NAMALWA (cell line): ENCODE measurements around the gene SCAF11.
"Not testable (repeated sequence)": the region's sequence is repeated elsewhere in the genome, so short reads cannot be mapped to it uniquely, and the experiment has no call there.

Experiments
- DNase-seq: peaks from one replicate; pipeline ENCODE4 v3.0.0-alpha.2; 2015; ENCODE audit warnings: low spot score

SCAF11 gene

GRCh38 chr12:45990468-45991283 is at the start of gene SCAF11:
SCAF11 (minus strand) TSS chr12:45990574; CDS start chr12:45964167, 26,407 bp downstream.
- peak; percentile 100 for DNase-seq

GRCh38 chr12:46037066-46037465 is 46.7 kb upstream of the SCAF11 start:
- DNase-seq, result not testable (repeated sequence)

- DNase-seq, result no peak
These were observed 36.8 kb upstream of the SCAF11 start for GRCh38 chr12:46027172-46027571.

GRCh38 chr12:46024099-46024498 is 33.7 kb upstream of the SCAF11 start:
- DNase-seq, result peak; percentile 24

GRCh38 chr12:46020768-46021167 is 30.4 kb upstream of the SCAF11 start:
- no peak for DNase-seq

- DNase-seq, result not testable (repeated sequence)
These were observed 28.3 kb upstream of the SCAF11 start for GRCh38 chr12:46018712-46019111.

- not testable (repeated sequence) for DNase-seq
These were observed 27.5 kb upstream of the SCAF11 start for GRCh38 chr12:46017866-46018375.

- no peak for DNase-seq
These were observed 15.4 kb upstream of the SCAF11 start for GRCh38 chr12:46005823-46006222.

- DNase-seq, result peak; percentile 40
These were observed 14.9 kb upstream of the SCAF11 start for GRCh38 chr12:46005151-46005797.

GRCh38 chr12:46004715-46005114 is 14.3 kb upstream of the SCAF11 start:
- DNase-seq, result no peak

GRCh38 chr12:46000076-46000475 is 9.7 kb upstream of the SCAF11 start:
- DNase-seq, result not testable (repeated sequence)

GRCh38 chr12:45994736-45995135 is 4.4 kb upstream of the SCAF11 start:
- no peak for DNase-seq

GRCh38 chr12:45991284-45992249 is 1.2 kb upstream of the SCAF11 start:
- DNase-seq, result peak; percentile 85

GRCh38 chr12:45989721-45990467 is 480 bp downstream of the SCAF11 start:
- DNase-seq, result peak; percentile 78

GRCh38 chr12:45989287-45989686 is 1.1 kb downstream of the SCAF11 start:
- DNase-seq, result no peak

GRCh38 chr12:45988264-45988663 is 2.1 kb downstream of the SCAF11 start:
- DNase-seq, result peak; percentile 25

GRCh38 chr12:45987340-45987727 is 3.0 kb downstream of the SCAF11 start:
- DNase-seq, result peak; percentile 44

GRCh38 chr12:45986641-45987339 is 3.6 kb downstream of the SCAF11 start:
- DNase-seq, result peak; percentile 80

GRCh38 chr12:45981075-45981837 is 9.1 kb downstream of the SCAF11 start:
- no peak for DNase-seq

- no peak for DNase-seq
These were observed 9.8 kb downstream of the SCAF11 start for GRCh38 chr12:45980540-45980939.
